GM06990 (cell line): ENCODE results near the gene NCOA5.

Source experiments
- DNase-seq: peaks from one replicate; pipeline ENCODE4 v3.0.0-alpha.2; 2011; ENCODE audit not compliant: insufficient read length; ENCODE audit errors: extremely low read depth
- H3K27me3 ChIP-seq: replicated peaks from 2 replicates; pipeline ENCODE4 v1.6.0; 2011; ENCODE audit warnings: low read length; ENCODE audit not compliant: control insufficient read depth, insufficient read depth
- H3K36me3 ChIP-seq: 2 replicates; pipeline ENCODE4 v1.5.1; 2011; ENCODE audit warnings: low read length; ENCODE audit not compliant: control insufficient read depth, insufficient read depth
- H3K4me3 ChIP-seq: replicated peaks from 2 replicates; pipeline ENCODE4 v1.5.1; 2011; ENCODE audit warnings: low read depth, mild to moderate bottlenecking, control low read depth, low read length
- CTCF ChIP-seq: IDR thresholded peaks from 2 replicates; pipeline ENCODE4 v1.5.1; 2011; ENCODE audit warnings: low read length, control low read depth, mild to moderate bottlenecking, inconsistent platforms; ENCODE audit not compliant: insufficient read depth, poor library complexity, severe bottlenecking

Gene NCOA5

GRCh38 chr20:46128310-46129151, 38.8 kb upstream of the NCOA5 start:
- DNase-seq = no peak
- peak; percentile 67 for TF ChIP-seq CTCF
- H3K36me3 ChIP-seq = peaks cover 32% of the 10 kb centered on the region
- no peak overlapping the region for H3K4me3 ChIP-seq
- H3K27me3 ChIP-seq = no peaks in the 10 kb centered on the region

GRCh38 chr20:46127396-46128010, 37.7 kb upstream of the NCOA5 start:
- TF ChIP-seq CTCF = no peak
- Histone ChIP-seq H3K36me3 (peaks cover 41% of the 10 kb centered on the region), H3K4me3 (no peak overlapping the region), H3K27me3 (no peaks in the 10 kb centered on the region)
- DNase-seq = no peak

GRCh38 chr20:46126440-46127056, 36.8 kb upstream of the NCOA5 start:
- no peak for TF ChIP-seq CTCF
- no peak for DNase-seq
- no peak overlapping the region for H3K4me3 ChIP-seq
- peaks cover 49% of the 10 kb centered on the region for H3K36me3 ChIP-seq
- H3K27me3 ChIP-seq = no peaks in the 10 kb centered on the region

- DNase-seq = no peak
- no peak for TF ChIP-seq CTCF
- peaks cover 45% of the 10 kb centered on the region for H3K36me3 ChIP-seq
- no peak overlapping the region for H3K4me3 ChIP-seq
- no peaks in the 10 kb centered on the region for H3K27me3 ChIP-seq
Observed at GRCh38 chr20:46123482-46124245, 33.9 kb upstream of the NCOA5 start.

GRCh38 chr20:46122516-46123481, 33.0 kb upstream of the NCOA5 start:
- no peak for TF ChIP-seq CTCF
- no peak overlapping the region for H3K4me3 ChIP-seq
- H3K27me3 ChIP-seq = no peaks in the 10 kb centered on the region
- no peak for DNase-seq
- H3K36me3 ChIP-seq = peaks cover 40% of the 10 kb centered on the region
